ENCODE results near the gene ANP32A. TPM values are rescaled to one million over a fixed set of nuclear protein-coding genes. Genes with fewer than 3 reads are reported as not detected.
"Not testable (repeated sequence)": the region's sequence is repeated elsewhere in the genome, so short reads cannot be mapped to it uniquely, and the experiment has no call there.

ANP32A gene
- total RNA-seq (2022), result 250 and 267 TPM in 2 replicates
- percentile 93 among the genes with signal in this experiment for Bru-seq, nascent RNA
- percentile 97 among the genes with signal in this experiment for BruChase-seq, experiment 1, labeled RNA remaining after a 6-hour chase
- percentile 94 among the genes with signal in this experiment for BruChase-seq, experiment 2, labeled RNA remaining after a 2-hour chase
- long read RNA-seq, transcript ANP32A-203 (7 exons, 2,440 nt), result major isoform, 65 of 87 reads
- long read RNA-seq, partial matches to known transcripts, result 8 of 87 reads
- long read RNA-seq, other reads (novel, unspliced or antisense), result 11 of 87 reads

DNA sequence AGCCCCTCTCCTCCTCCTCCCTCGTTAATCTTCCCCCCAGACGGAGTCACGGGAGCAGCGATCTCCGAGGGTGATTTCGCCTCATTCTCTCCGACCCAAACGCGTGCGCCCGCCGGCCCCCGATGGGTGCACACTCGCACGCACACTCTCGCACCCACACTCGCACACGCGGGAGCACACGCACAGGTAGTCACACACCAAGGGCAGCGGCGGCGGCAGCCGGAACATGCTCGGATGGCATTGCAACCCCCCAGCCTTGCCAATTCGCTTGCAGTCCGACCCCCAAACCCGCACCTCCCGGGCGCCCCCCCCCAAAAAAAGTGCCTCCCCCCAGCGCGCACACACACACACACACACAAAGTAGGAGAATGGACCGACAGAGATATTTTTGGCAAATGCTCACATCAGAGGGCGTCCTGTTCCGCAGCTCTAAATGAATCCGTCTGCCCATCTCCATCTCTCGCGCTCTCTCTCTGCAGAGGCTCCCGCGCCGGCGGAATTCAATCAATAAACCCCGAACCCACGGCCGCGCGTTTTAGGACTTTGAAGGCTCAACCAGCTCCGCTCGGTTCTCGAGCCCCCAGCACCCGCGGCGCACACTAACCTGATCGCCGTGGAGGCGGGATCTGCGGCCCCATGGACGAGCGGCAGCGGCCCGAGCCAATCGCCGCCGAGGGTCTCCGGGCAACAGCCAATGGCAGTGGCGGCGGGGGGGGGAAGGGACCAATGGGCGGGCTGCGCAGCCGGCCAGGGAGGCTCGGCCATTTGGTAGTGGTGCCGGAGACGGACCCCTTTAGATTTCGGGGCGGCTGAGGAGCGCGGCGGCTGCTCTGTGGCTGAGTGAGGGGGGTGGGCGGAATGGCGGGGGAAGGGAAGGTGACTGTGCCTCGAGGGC lies at the start of gene ANP32A:
Gene ANP32A, minus strand, starts transcription at position 601 of the 895 bp plus-strand sequence. Its CDS starts 144 bp downstream, at position 457.
- peak within 1 kb of the TSS; percentile 88 for H3K27ac Mint-ChIP-seq (ENCODE audit: unreplicated experiment)
- intact Hi-C loops (cut with micrococcal nuclease; ENCODE audit: unreplicated experiment), result no loop called here
- H3K4me1 Mint-ChIP-seq (ENCODE audit: low read depth, unreplicated experiment), result peaks cover 22% of the 10 kb centered on the region
- H3K9me3 Mint-ChIP-seq (ENCODE audit: low read depth, unreplicated experiment), result no peaks in the 10 kb centered on the region
- peak within 1 kb of the TSS; percentile 96 for H3K4me3 Mint-ChIP-seq (ENCODE audit: low read depth, unreplicated experiment)
- BruUV-seq (replicated peaks), result no TSS peak
- H3K27me3 Mint-ChIP-seq (ENCODE audit: unreplicated experiment), result no peaks in the 10 kb centered on the region
- CTCF ChIA-PET, result interaction anchor here (0.6 kb wide), 2 partner anchors 8 to 722 kb away, joined by 4 to 13 read pairs; no protein-coding TSS in a partner anchor
- peak; percentile 99 for DNase-seq
- peaks cover 64% of the 10 kb centered on the region for H3K36me3 Mint-ChIP-seq (ENCODE audit: insufficient read depth, unreplicated experiment)
- TF ChIP-seq, protein P1, sequence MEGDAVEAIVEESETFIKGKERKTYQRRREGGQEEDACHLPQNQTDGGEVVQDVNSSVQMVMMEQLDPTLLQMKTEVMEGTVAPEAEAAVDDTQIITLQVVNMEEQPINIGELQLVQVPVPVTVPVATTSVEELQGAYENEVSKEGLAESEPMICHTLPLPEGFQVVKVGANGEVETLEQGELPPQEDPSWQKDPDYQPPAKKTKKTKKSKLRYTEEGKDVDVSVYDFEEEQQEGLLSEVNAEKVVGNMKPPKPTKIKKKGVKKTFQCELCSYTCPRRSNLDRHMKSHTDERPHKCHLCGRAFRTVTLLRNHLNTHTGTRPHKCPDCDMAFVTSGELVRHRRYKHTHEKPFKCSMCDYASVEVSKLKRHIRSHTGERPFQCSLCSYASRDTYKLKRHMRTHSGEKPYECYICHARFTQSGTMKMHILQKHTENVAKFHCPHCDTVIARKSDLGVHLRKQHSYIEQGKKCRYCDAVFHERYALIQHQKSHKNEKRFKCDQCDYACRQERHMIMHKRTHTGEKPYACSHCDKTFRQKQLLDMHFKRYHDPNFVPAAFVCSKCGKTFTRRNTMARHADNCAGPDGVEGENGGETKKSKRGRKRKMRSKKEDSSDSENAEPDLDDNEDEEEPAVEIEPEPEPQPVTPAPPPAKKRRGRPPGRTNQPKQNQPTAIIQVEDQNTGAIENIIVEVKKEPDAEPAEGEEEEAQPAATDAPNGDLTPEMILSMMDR (IDR thresholded peaks at IDR 0.05; ENCODE audit: unreplicated experiment), result no peak

DNA sequence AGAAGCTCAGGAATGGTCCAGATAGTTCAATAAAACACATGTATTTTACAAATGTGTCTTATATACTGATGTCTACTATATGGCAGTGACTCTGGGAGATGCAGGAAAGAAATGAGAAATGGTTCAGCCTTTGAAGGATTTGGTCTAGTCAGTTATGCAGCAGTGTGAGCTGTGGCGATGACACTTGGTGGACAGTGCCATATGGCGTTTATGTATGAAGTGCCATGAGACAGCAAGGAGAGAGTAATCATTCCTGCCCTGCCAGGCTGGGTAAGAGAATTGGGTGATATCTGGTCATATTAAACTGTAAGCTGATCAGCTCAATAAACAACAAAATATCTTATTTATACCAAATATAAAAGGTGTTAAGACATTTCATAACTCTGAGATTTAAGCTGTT lies 47.6 kb upstream of the ANP32A start:
- no TSS peak for BruUV-seq (replicated peaks)
- no peaks in the 10 kb centered on the region for H3K9me3 Mint-ChIP-seq (ENCODE audit: low read depth, unreplicated experiment)
- DNase-seq, result no peak
- no peaks in the 10 kb centered on the region for H3K36me3 Mint-ChIP-seq (ENCODE audit: insufficient read depth, unreplicated experiment)
- H3K27me3 Mint-ChIP-seq (ENCODE audit: unreplicated experiment), result peaks cover 78% of the 10 kb centered on the region
- CTCF ChIA-PET, result interaction anchor here (0.6 to 1.0 kb wide), 2 partner anchors 16 to 26 kb away, joined by 3 read pairs; no protein-coding TSS in a partner anchor
- H3K4me1 Mint-ChIP-seq (ENCODE audit: low read depth, unreplicated experiment), result no peaks in the 10 kb centered on the region
- intact Hi-C loops (cut with micrococcal nuclease; ENCODE audit: unreplicated experiment), result no loop called here
- no peak overlapping the region for H3K4me3 Mint-ChIP-seq (ENCODE audit: low read depth, unreplicated experiment)
- TF ChIP-seq, protein P1 (IDR thresholded peaks at IDR 0.05; ENCODE audit: unreplicated experiment), result no peak
- no peak overlapping the region for H3K27ac Mint-ChIP-seq (ENCODE audit: unreplicated experiment)

DNA sequence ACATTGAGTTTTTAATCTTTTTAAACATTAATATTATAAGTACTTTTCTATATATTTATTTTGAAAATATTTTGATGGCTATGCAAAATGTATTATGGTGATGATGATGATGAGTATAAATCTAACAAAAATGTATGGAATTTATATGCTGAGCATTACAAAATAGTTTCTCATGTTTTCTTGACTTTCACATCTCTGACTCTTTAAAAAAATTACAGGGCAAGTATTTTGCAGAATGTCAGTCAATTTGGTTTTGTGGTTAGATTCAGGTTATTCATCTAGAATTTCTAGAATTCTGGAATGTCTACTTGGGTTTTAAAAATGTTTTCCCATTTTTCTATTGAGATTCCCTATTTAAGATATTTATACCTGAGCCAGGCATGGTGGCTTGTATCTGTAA lies 41.7 kb upstream of the ANP32A start:
- Mint-ChIP-seq H3K9me3 (ENCODE audit: low read depth, unreplicated experiment) (peaks cover 3% of the 10 kb centered on the region), H3K27me3 (ENCODE audit: unreplicated experiment) (peaks cover 33% of the 10 kb centered on the region), H3K4me1 (ENCODE audit: low read depth, unreplicated experiment) (no peaks in the 10 kb centered on the region), H3K27ac (ENCODE audit: unreplicated experiment) (no peak overlapping the region), H3K4me3 (ENCODE audit: low read depth, unreplicated experiment) (no peak overlapping the region), H3K36me3 (ENCODE audit: insufficient read depth, unreplicated experiment) (no peaks in the 10 kb centered on the region)
- TF ChIP-seq, protein P1 (IDR thresholded peaks at IDR 0.05; ENCODE audit: unreplicated experiment), result no peak
- no TSS peak for BruUV-seq (replicated peaks)
- CTCF ChIA-PET, result interaction anchor here (0.6 kb wide), 1 partner anchor 157 kb away, joined by 10 read pairs; no protein-coding TSS in a partner anchor
- DNase-seq, result no peak
- intact Hi-C loops (cut with micrococcal nuclease; ENCODE audit: unreplicated experiment), result no loop called here

DNA sequence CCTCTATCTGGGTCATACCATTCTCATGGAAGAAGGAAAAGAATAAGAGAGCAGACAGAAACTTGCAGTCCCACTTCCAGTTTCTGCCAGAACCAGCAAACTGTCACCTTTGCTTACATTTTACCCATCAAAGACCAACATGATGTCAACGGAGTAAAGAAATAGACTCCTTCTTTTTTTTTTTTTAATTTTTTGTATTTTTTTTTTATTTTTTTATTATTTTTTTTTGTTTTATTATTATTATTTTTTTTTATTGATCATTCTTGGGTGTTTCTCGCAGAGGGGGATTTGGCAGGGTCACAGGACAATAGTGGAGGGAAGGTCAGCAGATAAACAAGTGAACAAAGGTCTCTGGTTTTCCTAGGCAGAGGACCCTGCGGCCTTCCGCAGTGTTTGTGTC lies 38.0 kb upstream of the ANP32A start:
- H3K27ac Mint-ChIP-seq (ENCODE audit: unreplicated experiment); H3K36me3 Mint-ChIP-seq (ENCODE audit: insufficient read depth, unreplicated experiment); CTCF ChIA-PET; intact Hi-C loops (cut with micrococcal nuclease; ENCODE audit: unreplicated experiment); H3K4me3 Mint-ChIP-seq (ENCODE audit: low read depth, unreplicated experiment); DNase-seq; BruUV-seq (replicated peaks); H3K9me3 Mint-ChIP-seq (ENCODE audit: low read depth, unreplicated experiment); H3K4me1 Mint-ChIP-seq (ENCODE audit: low read depth, unreplicated experiment): not testable (repeated sequence)
- H3K27me3 Mint-ChIP-seq (ENCODE audit: unreplicated experiment), result peaks cover 14% of the 10 kb centered on the region

DNA sequence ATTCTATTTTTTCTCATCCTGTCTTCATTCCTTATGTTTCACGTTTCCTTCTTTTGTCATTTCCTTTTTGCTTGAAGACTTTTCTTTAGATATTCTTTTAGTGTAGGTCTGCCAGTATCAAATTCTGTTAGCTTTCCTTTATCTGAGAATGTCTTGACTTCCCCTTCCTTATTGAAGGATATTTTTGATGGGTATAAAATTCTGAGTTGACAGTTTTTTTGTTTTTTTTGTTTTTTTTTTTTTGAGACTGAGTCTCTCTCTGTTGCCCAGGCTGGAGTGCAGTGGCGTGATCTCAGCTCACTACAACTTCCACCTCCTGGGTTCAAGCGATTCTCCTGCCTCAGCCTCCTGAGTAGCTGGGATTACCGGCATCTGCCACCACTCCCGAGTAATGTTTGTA lies 36.7 kb upstream of the ANP32A start:
- intact Hi-C loops (cut with micrococcal nuclease; ENCODE audit: unreplicated experiment); BruUV-seq (replicated peaks); H3K27ac Mint-ChIP-seq (ENCODE audit: unreplicated experiment); DNase-seq; H3K4me3 Mint-ChIP-seq (ENCODE audit: low read depth, unreplicated experiment); H3K9me3 Mint-ChIP-seq (ENCODE audit: low read depth, unreplicated experiment); CTCF ChIA-PET; H3K4me1 Mint-ChIP-seq (ENCODE audit: low read depth, unreplicated experiment); H3K36me3 Mint-ChIP-seq (ENCODE audit: insufficient read depth, unreplicated experiment): not testable (repeated sequence)
- H3K27me3 Mint-ChIP-seq (ENCODE audit: unreplicated experiment), result peaks cover 23% of the 10 kb centered on the region
